PFSK-1 (cell line): ENCODE measurements around the gene GALNS.
A peak's percentile ranks its signal among the peaks of the same experiment; 100 is the strongest.

ENCODE experiments used
- FOXP2 ChIP-seq: optimal IDR thresholded peaks from 2 replicates; pipeline ENCODE3; 2011; ENCODE audit warnings: borderline replicate concordance, control low read depth, inconsistent platforms; ENCODE audit not compliant: insufficient read depth; ENCODE audit errors: extremely low read length, extremely low read depth
- POLR2AphosphoS5 ChIP-seq: IDR thresholded peaks from 2 replicates; pipeline ENCODE4 v1.6.1; 2012; ENCODE audit warnings: low read depth, mild to moderate bottlenecking, control low read depth, low read length, moderate library complexity
- SIN3A ChIP-seq: IDR thresholded peaks from 2 replicates; pipeline ENCODE4 v1.6.1; 2012; ENCODE audit warnings: mild to moderate bottlenecking, low read length, moderate library complexity, borderline replicate concordance; ENCODE audit not compliant: insufficient read depth
- TAF1 ChIP-seq: IDR thresholded peaks from 2 replicates; pipeline ENCODE4 v1.6.1; 2012; ENCODE audit warnings: low read length, control low read depth, borderline replicate concordance; ENCODE audit not compliant: insufficient read depth
- TF ChIP-seq, protein P1 (sequence below), 2 experiments: IDR thresholded peaks; 2 replicates each; pipeline versions ENCODE4 v1.6.1 to v1.8.0; 2011 to 2012; ENCODE audit warnings: low read depth in 2 of 2, low read length in 2 of 2, control low read depth in 1 of 2, inconsistent platforms in 1 of 2, mild to moderate bottlenecking in 1 of 2, moderate library complexity in 1 of 2; ENCODE audit not compliant: insufficient read depth in 1 of 2

The GALNS gene

GRCh38 chr16:88803264-88803987 lies 53.3 kb downstream of the GALNS start, which contains the start of gene CDT1:
Gene CDT1, plus strand, starts transcription at chr16:88803789. Its CDS starts 43 bp downstream, at chr16:88803832.
- no peak for TF ChIP-seq FOXP2
- peak; percentile 82; the same call in 1 of the 2 replicates for TF ChIP-seq SIN3A
- peak; percentile 75 for TF ChIP-seq TAF1

- no peak for TF ChIP-seq TAF1
- no peak for TF ChIP-seq FOXP2
- no peak for TF ChIP-seq POLR2AphosphoS5
- no peak for TF ChIP-seq SIN3A
- TF ChIP-seq, protein P1, sequence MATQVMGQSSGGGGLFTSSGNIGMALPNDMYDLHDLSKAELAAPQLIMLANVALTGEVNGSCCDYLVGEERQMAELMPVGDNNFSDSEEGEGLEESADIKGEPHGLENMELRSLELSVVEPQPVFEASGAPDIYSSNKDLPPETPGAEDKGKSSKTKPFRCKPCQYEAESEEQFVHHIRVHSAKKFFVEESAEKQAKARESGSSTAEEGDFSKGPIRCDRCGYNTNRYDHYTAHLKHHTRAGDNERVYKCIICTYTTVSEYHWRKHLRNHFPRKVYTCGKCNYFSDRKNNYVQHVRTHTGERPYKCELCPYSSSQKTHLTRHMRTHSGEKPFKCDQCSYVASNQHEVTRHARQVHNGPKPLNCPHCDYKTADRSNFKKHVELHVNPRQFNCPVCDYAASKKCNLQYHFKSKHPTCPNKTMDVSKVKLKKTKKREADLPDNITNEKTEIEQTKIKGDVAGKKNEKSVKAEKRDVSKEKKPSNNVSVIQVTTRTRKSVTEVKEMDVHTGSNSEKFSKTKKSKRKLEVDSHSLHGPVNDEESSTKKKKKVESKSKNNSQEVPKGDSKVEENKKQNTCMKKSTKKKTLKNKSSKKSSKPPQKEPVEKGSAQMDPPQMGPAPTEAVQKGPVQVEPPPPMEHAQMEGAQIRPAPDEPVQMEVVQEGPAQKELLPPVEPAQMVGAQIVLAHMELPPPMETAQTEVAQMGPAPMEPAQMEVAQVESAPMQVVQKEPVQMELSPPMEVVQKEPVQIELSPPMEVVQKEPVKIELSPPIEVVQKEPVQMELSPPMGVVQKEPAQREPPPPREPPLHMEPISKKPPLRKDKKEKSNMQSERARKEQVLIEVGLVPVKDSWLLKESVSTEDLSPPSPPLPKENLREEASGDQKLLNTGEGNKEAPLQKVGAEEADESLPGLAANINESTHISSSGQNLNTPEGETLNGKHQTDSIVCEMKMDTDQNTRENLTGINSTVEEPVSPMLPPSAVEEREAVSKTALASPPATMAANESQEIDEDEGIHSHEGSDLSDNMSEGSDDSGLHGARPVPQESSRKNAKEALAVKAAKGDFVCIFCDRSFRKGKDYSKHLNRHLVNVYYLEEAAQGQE (IDR thresholded peaks at IDR 0.05; ENCODE audit: insufficient read depth in 1 of 2, low read depth in 2 of 2, low read length in 2 of 2): no peak
These were observed 56.5 kb downstream of the GALNS start for GRCh38 chr16:88800277-88800592.

GRCh38 chr16:88799569-88800276 lies 57.0 kb downstream of the GALNS start:
- TF ChIP-seq SIN3A (no peak), TAF1 (no peak), FOXP2 (no peak), POLR2AphosphoS5 (no peak)
- TF ChIP-seq, protein P1 (IDR thresholded peaks at IDR 0.05; ENCODE audit: insufficient read depth in 1 of 2, low read depth in 2 of 2, low read length in 2 of 2): no peak

GRCh38 chr16:88798772-88799455 lies 57.8 kb downstream of the GALNS start:
- TF ChIP-seq TAF1 (no peak), POLR2AphosphoS5 (no peak)
- TF ChIP-seq, protein P1 (IDR thresholded peaks at IDR 0.05; ENCODE audit: insufficient read depth in 1 of 2, low read depth in 2 of 2, low read length in 2 of 2): no peak

DNA sequence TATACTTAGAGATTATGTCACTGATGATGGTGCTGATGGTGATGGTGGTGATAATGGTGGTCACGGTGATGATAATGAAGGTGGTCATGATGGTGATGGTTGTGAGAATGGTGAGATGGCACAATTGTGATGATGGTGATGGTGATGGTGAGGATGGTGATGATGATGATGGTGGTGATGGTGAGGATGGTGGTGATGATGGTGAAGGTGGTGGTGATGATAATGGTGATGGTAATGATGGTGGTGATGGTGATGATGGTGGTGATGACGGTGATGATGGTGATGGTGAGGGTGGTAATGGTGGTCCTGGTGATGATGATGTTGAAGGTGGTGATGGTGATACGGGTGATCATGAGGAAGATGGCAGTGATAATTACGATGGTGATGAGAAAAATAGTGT lies 58.7 kb downstream of the GALNS start:
- TF ChIP-seq, protein P1 (IDR thresholded peaks at IDR 0.05; ENCODE audit: insufficient read depth in 1 of 2, low read depth in 2 of 2, low read length in 2 of 2): no peak
- TF ChIP-seq SIN3A (no peak), FOXP2 (no peak), TAF1 (no peak), POLR2AphosphoS5 (no peak)
